IMR-90 (cell line): ENCODE results near the gene SLC9A5. TPM values are rescaled to one million over a fixed set of nuclear protein-coding genes. Genes with fewer than 3 reads are reported as not detected.

ENCODE experiments used
- ATAC-seq: fragments of 200-7000 bp; cut with Tn5 transposase; 2 replicates; pipeline ENCODE4 v1.9.1; 2020; ENCODE audit warnings: low read depth, mild to moderate bottlenecking, moderate library complexity
- BruUV-seq: library from RNA; stranded (reverse); fragments of 400-500 nt; replicated peaks from 2 replicates; lab custom pipeline; 2021; lab: Mats Ljungman, UMichigan
- CTCF ChIA-PET: fragments of 300-600 bp; formaldehyde crosslinking; extraction: SDS; loops from one replicate; lab custom pipeline; 2021; ENCODE audit warnings: antibody characterized with exemption; lab: Yijun Ruan, JAX
- POLR2A ChIA-PET: fragments of 300-600 bp; sonication (Branson Sonifier 250); formaldehyde crosslinking; loops from one replicate; lab custom pipeline; 2022; ENCODE audit warnings: antibody characterized with exemption; ENCODE audit not compliant: unreplicated experiment; lab: Charles Lee
- DNase-seq: peaks from one replicate; pipeline ENCODE4 v3.0.0; 2013
- H2AFZ ChIP-seq: replicated peaks from 2 replicates; pipeline ENCODE3; 2013; ENCODE audit warnings: low read length, mild to moderate bottlenecking; ENCODE audit not compliant: poor library complexity
- H2AK5ac ChIP-seq: 2 replicates; pipeline ENCODE4 v1.6.1; 2013; ENCODE audit warnings: low read depth, low read length, inconsistent platforms
- H2AK9ac ChIP-seq: replicated peaks from 2 replicates; pipeline ENCODE3; 2013; ENCODE audit warnings: mild to moderate bottlenecking, low read depth, low read length, moderate library complexity; ENCODE audit not compliant: poor library complexity
- H2BK120ac ChIP-seq: 2 replicates; pipeline ENCODE4 v1.6.1; 2013; ENCODE audit warnings: low read depth, low read length, inconsistent platforms
- H2BK15ac ChIP-seq: 3 replicates; pipeline ENCODE4 v1.6.1; 2013; ENCODE audit warnings: low read depth, low read length, inconsistent platforms
- H2BK20ac ChIP-seq: 2 replicates; pipeline ENCODE4 v1.6.1; 2013; ENCODE audit warnings: low read depth, mild to moderate bottlenecking, inconsistent platforms, low read length, moderate library complexity
- H2BK5ac ChIP-seq: 2 replicates; pipeline ENCODE4 v1.6.1; 2013; ENCODE audit warnings: mild to moderate bottlenecking, low read depth, low read length, inconsistent platforms; ENCODE audit not compliant: poor library complexity, severe bottlenecking
- H3K14ac ChIP-seq: replicated peaks from 2 replicates; pipeline ENCODE4 v1.6.1; 2013; ENCODE audit warnings: low read depth, low read length, inconsistent platforms
- H3K18ac ChIP-seq: 2 replicates; pipeline ENCODE4 v1.6.1; 2013; ENCODE audit warnings: low read depth, low read length, control low read depth
- H3K23ac ChIP-seq: 2 replicates; pipeline ENCODE4 v1.6.1; 2013; ENCODE audit warnings: low read depth, low read length, inconsistent platforms
- H3K27ac ChIP-seq: 2 replicates; pipeline ENCODE4 v1.5.1; 2013; ENCODE audit warnings: mild to moderate bottlenecking, control low read depth, low read length; ENCODE audit not compliant: insufficient read depth
- H3K27me3 ChIP-seq: 2 replicates; pipeline ENCODE4 v1.6.1; 2013; ENCODE audit warnings: low read length; ENCODE audit not compliant: control insufficient read depth, insufficient read depth
- H3K36me3 ChIP-seq: 2 replicates; pipeline ENCODE4 v1.6.1; 2013; ENCODE audit warnings: low read length, mixed read lengths; ENCODE audit not compliant: control insufficient read depth, insufficient read depth
- H3K4ac ChIP-seq: 2 replicates; pipeline ENCODE4 v1.6.1; 2013; ENCODE audit warnings: low read depth, low read length, inconsistent platforms
- H3K4me1 ChIP-seq: 2 replicates; pipeline ENCODE4 v1.6.1; 2013; ENCODE audit warnings: low read length, mixed read lengths; ENCODE audit not compliant: control insufficient read depth, insufficient read depth
- H3K4me2 ChIP-seq: 2 replicates; pipeline ENCODE4 v1.6.1; 2013; ENCODE audit warnings: low read depth, mild to moderate bottlenecking, control low read depth, low read length, moderate library complexity
- H3K4me3 ChIP-seq: 2 replicates; pipeline ENCODE4 v1.5.1; 2013; ENCODE audit warnings: low read depth, mild to moderate bottlenecking, control low read depth, low read length, moderate library complexity; ENCODE audit not compliant: insufficient read depth
- H3K56ac ChIP-seq: 2 replicates; pipeline ENCODE4 v1.6.1; 2013; ENCODE audit warnings: low read length, inconsistent platforms; ENCODE audit not compliant: insufficient read depth; ENCODE audit errors: extremely low read depth
- H3K79me1 ChIP-seq, 2 experiments: 2 replicates each; pipeline ENCODE4 v1.6.1; 2013; ENCODE audit warnings: low read length in 2 of 2, inconsistent platforms in 1 of 2, low read depth in 1 of 2
- H3K9ac ChIP-seq: 2 replicates; pipeline ENCODE4 v1.6.1; 2013; ENCODE audit warnings: low read depth, low read length, control low read depth
- H3K9me1 ChIP-seq: 2 replicates; pipeline ENCODE4 v1.6.1; 2013; ENCODE audit warnings: low read length, inconsistent platforms; ENCODE audit not compliant: insufficient read depth
- H3K9me3 ChIP-seq: 2 replicates; pipeline ENCODE4 v1.6.1; 2013; ENCODE audit warnings: low read length; ENCODE audit not compliant: control insufficient read depth, insufficient read depth
- H4K20me1 ChIP-seq: 2 replicates; pipeline ENCODE4 v1.6.1; 2013; ENCODE audit warnings: low read length, inconsistent platforms; ENCODE audit not compliant: insufficient read depth
- H4K5ac ChIP-seq: 2 replicates; pipeline ENCODE4 v1.6.1; 2013; ENCODE audit warnings: mild to moderate bottlenecking, low read depth, low read length, control low read depth
- H4K8ac ChIP-seq, 2 experiments: 2 replicates each; pipeline ENCODE4 v1.6.1; 2013; ENCODE audit warnings: low read depth in 2 of 2, low read length in 2 of 2, control low read depth in 1 of 2, inconsistent platforms in 1 of 2
- H4K91ac ChIP-seq: 2 replicates; pipeline ENCODE4 v1.6.1; 2013; ENCODE audit warnings: low read depth, low read length, inconsistent platforms; ENCODE audit not compliant: insufficient read depth
- BHLHE40 ChIP-seq: fragments of 150-350 bp; IDR thresholded peaks from 2 replicates; pipeline ENCODE4 v1.6.1; 2016; ENCODE audit warnings: mild to moderate bottlenecking, low read depth, low read length
- CEBPB ChIP-seq: IDR thresholded peaks from 2 replicates; pipeline ENCODE4 v1.6.1; 2012; ENCODE audit warnings: low read depth, low read length, improper control_type of control experiment
- FOS ChIP-seq: fragments of 150-350 bp; IDR thresholded peaks from 2 replicates; pipeline ENCODE4 v1.6.1; 2016; ENCODE audit warnings: low read depth, low read length
- MAFK ChIP-seq: IDR thresholded peaks from 2 replicates; pipeline ENCODE4 v1.6.1; 2012; ENCODE audit warnings: low read depth, low read length, improper control_type of control experiment
- MXI1 ChIP-seq: IDR thresholded peaks from 2 replicates; pipeline ENCODE4 v1.6.1; 2012; ENCODE audit warnings: low read depth, mild to moderate bottlenecking, low read length, moderate library complexity, borderline replicate concordance
- NFE2L2 ChIP-seq: fragments of 150-350 bp; IDR thresholded peaks from 2 replicates; pipeline ENCODE4 v1.6.1; 2016; ENCODE audit warnings: low read depth, mild to moderate bottlenecking, low read length
- RAD21 ChIP-seq: IDR thresholded peaks from 2 replicates; pipeline ENCODE4 v1.6.1; 2012; ENCODE audit warnings: low read length, improper control_type of control experiment
- SMC3 ChIP-seq: fragments of 150-350 bp; IDR thresholded peaks from 2 replicates; pipeline ENCODE4 v1.6.1; 2016; ENCODE audit warnings: low read depth, mild to moderate bottlenecking, antibody characterized with exemption, low read length, moderate library complexity
- WGBS, 2 experiments: methylation state at CpG; one replicate each; pipeline versions ENCODE4 v1.1.5 to v1.1.7; 2013; ENCODE audit warnings: missing lambda C conversion rate in 2 of 2; ENCODE audit not compliant: insufficient read length in 1 of 2; ENCODE audit errors: extremely low coverage in 2 of 2; 5-methylcytosine and 5-hydroxymethylcytosine counted together
- dilution Hi-C: fragments of 300-500 bp; cut with HindIII; formaldehyde crosslinking; loops from one replicate; pipeline ENCODE4 v1.14.3; 2018; ENCODE audit warnings: low sequenced_read_pairs; ENCODE audit not compliant: unreplicated experiment
- in situ Hi-C: fragments of 300-500 bp; cut with MboI; formaldehyde crosslinking; loops from 3 replicates; pipeline ENCODE4 v1.14.3; 2019; ENCODE audit warnings: low sequenced_read_pairs, inconsistent platforms, mixed read lengths
- intact Hi-C: fragments of 100-400 bp; cut with micrococcal nuclease; formaldehyde crosslinking; loops from 2 replicates; pipeline ENCODE4 v1.10.0; 2022
- polyA plus RNA-seq, 3 experiments: library from polyadenylated mRNA; depleted of rRNA; stranded (reverse); fragments of >200 nt; gene quantifications; 2 replicates each; pipeline ENCODE4 v1.2.3, GENCODE V29; 2012; ENCODE audit warnings: low replicate concordance in 1 of 3
- total RNA-seq: library from RNA; depleted of rRNA; stranded (reverse); fragments of >200 nt; gene quantifications from 2 replicates; pipeline ENCODE4 v1.2.3, GENCODE V29; 2012

SLC9A5 gene
- total and polyA plus RNA-seq, 2 of the 4 experiments (the other 2 are of a cell fraction) = 1.8 to 5.7 TPM

DNA sequence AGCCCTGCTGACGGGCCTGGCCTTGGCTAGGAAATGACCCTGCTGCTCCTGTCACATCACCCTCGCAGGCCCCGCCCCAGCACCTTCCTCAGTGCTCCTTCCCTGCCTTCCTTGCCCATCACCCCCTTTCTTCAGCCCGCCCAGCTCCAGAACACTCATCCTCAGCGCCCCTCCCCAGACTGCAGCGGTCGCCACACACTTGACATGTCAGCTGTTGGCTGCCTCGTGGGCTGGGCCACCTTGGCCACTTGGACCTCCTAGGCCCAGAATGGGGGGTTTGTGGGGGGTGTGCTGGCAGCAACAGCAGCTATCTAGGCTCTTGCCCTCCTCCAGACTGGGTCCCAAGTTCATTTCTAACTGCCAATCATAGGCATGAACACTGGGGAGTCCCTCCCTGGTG, 39.2 kb upstream of the SLC9A5 start:
- intact Hi-C loops = no loop called here
- Histone ChIP-seq H3K27me3 (no peaks in the 10 kb centered on the region), H2BK20ac (no peak overlapping the region), H4K5ac (no peak overlapping the region), H3K79me1 (peaks cover 0 to 9% of the 10 kb centered on the region in 2 experiments; a peak in 1 of 4 replicates), H2BK5ac (no peak overlapping the region), H2AK5ac (no peak overlapping the region), H3K4me1 (peaks cover 8% of the 10 kb centered on the region), H3K23ac (no peak overlapping the region), H3K4me3 (no peak overlapping the region), H3K14ac (no peak overlapping the region), H3K56ac (no peak overlapping the region), H3K18ac (no peak overlapping the region), H4K91ac (no peak overlapping the region), H2AK9ac (no peak overlapping the region), H3K4ac (no peak overlapping the region), H3K36me3 (no peaks in the 10 kb centered on the region), H3K4me2 (no peak overlapping the region), H3K9me3 (no peaks in the 10 kb centered on the region), H4K20me1 (0 out of 2 replicates have a peak, but pooled peaks cover 6% of the 10 kb centered on the region), H2AFZ (no peak overlapping the region), H2BK120ac (no peak overlapping the region), H2BK15ac (no peak overlapping the region), H3K27ac (no peak overlapping the region), H4K8ac (no peak overlapping the region), H3K9me1 (peaks cover 20% of the 10 kb centered on the region), H3K9ac (no peak overlapping the region)
- no peak for TF ChIP-seq NFE2L2
- TF ChIP-seq SMC3 = no peak
- no peak for TF ChIP-seq RAD21
- TF ChIP-seq MAFK = no peak
- TF ChIP-seq FOS = no peak
- TF ChIP-seq BHLHE40 = no peak
- TF ChIP-seq MXI1 = no peak
- TF ChIP-seq CEBPB = no peak
- ATAC-seq = no peak
- in situ Hi-C loops = no loop called here
- dilution Hi-C loops = no loop called here
- POLR2A ChIA-PET = no interaction called here
- CTCF ChIA-PET = no interaction called here
- no CpG with 5 or more reads among the region's 8 CpGs for WGBS, 2 experiments
- BruUV-seq = no TSS peak
- no peak for DNase-seq
